ENCODE measurements around the gene SLC4A2. TPM values are rescaled to one million over a fixed set of nuclear protein-coding genes. Genes with fewer than 3 reads are reported as not detected.

SLC4A2 gene
- total and polyA plus RNA-seq, 12 donors = 31.5 to 258 (median 151) TPM

GRCh38 chr7:151058781-151059366 is 515 bp upstream of the SLC4A2 start:
- peak in 2 of 7 donors; percentile 37 to 42 for DNase-seq
- Histone ChIP-seq H3K27ac (peak overlapping the region; percentile 92 to 96 (median 96)), H3K27me3 (no peaks in the 10 kb centered on the region), H3K4me3 (peak overlapping the region in 3 of 4 donors; percentile 49 to 98 (median 95)), H3K36me3 (replicated peaks in 1 of 2) (no peaks in the 10 kb centered on the region), H3K9me3 (replicated peaks in 1 of 3) (no peaks in the 10 kb centered on the region), H3K4me1 (replicated peaks in 1 of 2) (peaks cover 40 to 57% of the 10 kb centered on the region in 2 donors)
- intact Hi-C loops (cut with DNase I) = no loop called here
- 5 to 9% (median 7%) methylated on average over 7 to 18 of the region's 18 CpGs for WGBS, 4 donors
- TF ChIP-seq POLR2A (IDR thresholded peaks at IDR 0.05) (no peak), CTCF (IDR thresholded peaks at IDR 0.05) (no peak)

GRCh38 chr7:151060113-151060415 is 675 bp downstream of the SLC4A2 start:
- Histone ChIP-seq H3K4me3 (peak overlapping the region; percentile 40 to 98 (median 72)), H3K27ac (peak overlapping the region in 4 of 5 donors; percentile 92 to 96 (median 95)), H3K9me3 (replicated peaks in 1 of 3) (no peaks in the 10 kb centered on the region), H3K4me1 (replicated peaks in 1 of 2) (peaks cover 40 to 57% of the 10 kb centered on the region in 2 donors), H3K27me3 (no peaks in the 10 kb centered on the region), H3K36me3 (replicated peaks in 1 of 2) (peaks cover 0 to 12% of the 10 kb centered on the region in 2 donors)
- TF ChIP-seq POLR2A (IDR thresholded peaks at IDR 0.05) (no peak), CTCF (IDR thresholded peaks at IDR 0.05) (no peak)
- 2 to 4% (median 3%) methylated on average over 5 to 17 of the region's 17 CpGs for whole genome bisulfite sequencing, 4 donors
- intact Hi-C loops (cut with DNase I) = no loop called here
- peak in 1 of 7 donors; percentile 59 for DNase-seq

- Histone ChIP-seq H3K4me3 (peak overlapping the region in 3 of 4 donors; percentile 49 to 98 (median 95)), H3K27me3 (no peaks in the 10 kb centered on the region), H3K4me1 (replicated peaks in 1 of 2) (peaks cover 40 to 57% of the 10 kb centered on the region in 2 donors), H3K9me3 (replicated peaks in 1 of 3) (no peaks in the 10 kb centered on the region), H3K27ac (peak overlapping the region in 3 of 5 donors; percentile 92 to 96 (median 96)), H3K36me3 (replicated peaks in 1 of 2) (peaks cover 0 to 17% of the 10 kb centered on the region in 2 donors)
- DNase-seq = peak in 5 of 7 donors; percentile 50 to 86 (median 54)
- intact Hi-C loops (cut with DNase I) = no loop called here
- TF ChIP-seq POLR2A (IDR thresholded peaks at IDR 0.05) = no peak
- no peak for TF ChIP-seq CTCF (IDR thresholded peaks at IDR 0.05)
- WGBS, 4 donors = 11 to 14% (median 13%) methylated on average over 13 to 21 of the region's 21 CpGs
These were observed 1.2 kb downstream of the SLC4A2 start for GRCh38 chr7:151060416-151061212.

GRCh38 chr7:151061213-151062110 is 2.1 kb downstream of the SLC4A2 start:
- Histone ChIP-seq H3K36me3 (replicated peaks in 1 of 2) (peaks cover 0 to 26% of the 10 kb centered on the region in 2 donors), H3K27me3 (no peaks in the 10 kb centered on the region), H3K4me1 (replicated peaks in 1 of 2) (peaks cover 40 to 54% of the 10 kb centered on the region in 2 donors), H3K9me3 (replicated peaks in 1 of 3) (no peaks in the 10 kb centered on the region), H3K27ac (peak overlapping the region in 3 of 5 donors; percentile 92 to 96 (median 96)), H3K4me3 (peak overlapping the region in 1 of 4 donors; percentile 98)
- TF ChIP-seq CTCF (IDR thresholded peaks at IDR 0.05) (no peak), POLR2A (IDR thresholded peaks at IDR 0.05) (no peak)
- DNase-seq = no peak
- intact Hi-C loops (cut with DNase I) = no loop called here
- 56 to 67% (median 57%) methylated on average over 30 to 33 of the region's 33 CpGs for WGBS, 4 donors
